GM19238 (cell line): ENCODE measurements around the gene ADGRB2.
A peak's percentile ranks its signal among the peaks of the same experiment; 100 is the strongest.
"Not testable (repeated sequence)": the region's sequence is repeated elsewhere in the genome, so short reads cannot be mapped to it uniquely, and the experiment has no call there.

Experiments
- DNase-seq: peaks from one replicate; pipeline ENCODE4 v3.0.0; 2011; ENCODE audit warnings: low spot score; ENCODE audit not compliant: insufficient read length

The ADGRB2 gene

GRCh38 chr1:31730336-31731048, 33.6 kb downstream of the ADGRB2 start:
- no peak for DNase-seq

- DNase-seq, result no peak
These were observed 36.3 kb downstream of the ADGRB2 start for GRCh38 chr1:31727849-31728248.

GRCh38 chr1:31727195-31727594, 36.9 kb downstream of the ADGRB2 start:
- DNase-seq, result no peak

GRCh38 chr1:31726715-31727114, 37.4 kb downstream of the ADGRB2 start:
- DNase-seq, result no peak

- no peak for DNase-seq
These were observed 38.2 kb downstream of the ADGRB2 start for GRCh38 chr1:31725777-31726535.

GRCh38 chr1:31725134-31725533, 39.0 kb downstream of the ADGRB2 start:
- DNase-seq, result no peak

- DNase-seq, result no peak
These were observed 40.2 kb downstream of the ADGRB2 start for GRCh38 chr1:31723828-31724359.

- no peak for DNase-seq
These were observed 45.7 kb downstream of the ADGRB2 start for GRCh38 chr1:31718327-31718897.

- DNase-seq, result no peak
These were observed 46.8 kb downstream of the ADGRB2 start for GRCh38 chr1:31717341-31717740.

- no peak for DNase-seq
These were observed 48.3 kb downstream of the ADGRB2 start for GRCh38 chr1:31715873-31716220.

- peak; percentile 58 for DNase-seq
These were observed 48.9 kb downstream of the ADGRB2 start for GRCh38 chr1:31715087-31715872.

- DNase-seq, result no peak
These were observed 49.6 kb downstream of the ADGRB2 start for GRCh38 chr1:31714442-31715086.

GRCh38 chr1:31712630-31713029, 51.5 kb downstream of the ADGRB2 start:
- no peak for DNase-seq

- no peak for DNase-seq
These were observed 52.1 kb downstream of the ADGRB2 start for GRCh38 chr1:31712068-31712467.

GRCh38 chr1:31708324-31708723, 55.8 kb downstream of the ADGRB2 start:
- DNase-seq, result no peak

- DNase-seq, result no peak
These were observed 56.4 kb downstream of the ADGRB2 start for GRCh38 chr1:31707711-31708110.

- DNase-seq, result not testable (repeated sequence)
These were observed 57.0 kb downstream of the ADGRB2 start for GRCh38 chr1:31707059-31707600.

- DNase-seq, result no peak
These were observed 57.6 kb downstream of the ADGRB2 start for GRCh38 chr1:31706384-31707058.

- DNase-seq, result peak; percentile 56
These were observed 58.9 kb downstream of the ADGRB2 start for GRCh38 chr1:31705080-31705866.
